OCI-LY1 (cell line): ENCODE results near the gene COBL.

ENCODE experiments used
- H2AFZ ChIP-seq: fragments of 200-600 bp; sonication (generic), shearing (Covaris generic); 2 replicates; pipeline ENCODE4 v1.6.0; 2014; ENCODE audit warnings: antibody characterized with exemption, mild to moderate bottlenecking, low read length
- H3F3A ChIP-seq: fragments of 200-600 bp; sonication (generic), shearing (Covaris generic); 2 replicates; pipeline ENCODE4 v1.6.0; 2014; ENCODE audit warnings: mild to moderate bottlenecking, antibody characterized with exemption, low read length, moderate library complexity; ENCODE audit not compliant: insufficient read depth
- H3K27ac ChIP-seq: fragments of 200-600 bp; sonication (generic); 2 replicates; pipeline ENCODE4 v1.5.1; 2014; ENCODE audit warnings: low read length, mixed run types, mild to moderate bottlenecking, low read depth; ENCODE audit not compliant: poor library complexity, severe bottlenecking
- H3K27me3 ChIP-seq: fragments of 200-600 bp; sonication (generic); 2 replicates; pipeline ENCODE4 v1.6.0; 2014; ENCODE audit warnings: antibody characterized with exemption, mild to moderate bottlenecking, low read length, moderate library complexity; ENCODE audit not compliant: insufficient read depth
- H3K36me3 ChIP-seq: fragments of 200-600 bp; sonication (generic); 2 replicates; pipeline ENCODE4 v1.6.1; 2014; ENCODE audit warnings: mild to moderate bottlenecking, antibody characterized with exemption, low read length, moderate library complexity, mixed read lengths; ENCODE audit not compliant: insufficient read depth
- H3K4me1 ChIP-seq: fragments of 200-600 bp; sonication (generic); 2 replicates; pipeline ENCODE4 v1.5.1; 2014; ENCODE audit warnings: mild to moderate bottlenecking, low read length, moderate library complexity; ENCODE audit not compliant: insufficient read depth, severe bottlenecking
- H3K4me2 ChIP-seq: fragments of 200-600 bp; sonication (generic), shearing (Covaris generic); 2 replicates; pipeline ENCODE4 v1.6.1; 2014; ENCODE audit warnings: low read length
- H3K4me3 ChIP-seq: fragments of 200-600 bp; sonication (generic); 2 replicates; pipeline ENCODE4 v1.5.1; 2014; ENCODE audit warnings: low read length, low read depth, mild to moderate bottlenecking, mixed read lengths; ENCODE audit not compliant: poor library complexity, severe bottlenecking
- H3K79me2 ChIP-seq: fragments of 200-600 bp; shearing (Covaris generic); 2 replicates; pipeline ENCODE4 v1.6.1; 2016; ENCODE audit warnings: mixed run types, low read length, mixed read lengths; ENCODE audit not compliant: insufficient read depth
- H3K9ac ChIP-seq: fragments of 200-600 bp; sonication (generic), shearing (Covaris generic); 2 replicates; pipeline ENCODE4 v1.6.1; 2014; ENCODE audit warnings: mild to moderate bottlenecking, low read length, mixed read lengths
- H3K9me2 ChIP-seq: fragments of 200-600 bp; sonication (generic), shearing (Covaris generic); 2 replicates; pipeline ENCODE4 v1.6.1; 2014; ENCODE audit warnings: low read depth, mild to moderate bottlenecking, low read length, mixed read lengths
- H3K9me3 ChIP-seq: fragments of 200-600 bp; shearing (Covaris generic); 2 replicates; pipeline ENCODE4 v1.6.1; 2014; ENCODE audit warnings: low read length, mixed read lengths
- H4K20me1 ChIP-seq: fragments of 200-600 bp; sonication (generic), shearing (Covaris generic); 2 replicates; pipeline ENCODE4 v1.6.0; 2016; ENCODE audit warnings: mild to moderate bottlenecking, low read length; ENCODE audit not compliant: insufficient read depth
- CTCF ChIP-seq: fragments of 200-600 bp; sonication (generic), shearing (Covaris generic); IDR thresholded peaks from 2 replicates; pipeline ENCODE4 v1.5.1; 2017; ENCODE audit warnings: mild to moderate bottlenecking, antibody characterized with exemption, low read length, moderate library complexity, mixed read lengths
- EZH2 ChIP-seq: fragments of 200-600 bp; sonication (generic), shearing (Covaris generic); IDR thresholded peaks from 2 replicates; pipeline ENCODE4 v1.8.0; 2017; ENCODE audit warnings: borderline replicate concordance, mixed run types, mild to moderate bottlenecking, antibody characterized with exemption, low read length, moderate library complexity, mixed read lengths

Gene COBL

GRCh38 chr7:51244053-51244452, 72.6 kb downstream of the COBL start:
- TF ChIP-seq EZH2: no peak
- no peak for TF ChIP-seq CTCF
- no peaks in the 10 kb centered on the region for H3K4me1 ChIP-seq
- H3K27me3 ChIP-seq: no peaks in the 10 kb centered on the region
- no peaks in the 10 kb centered on the region for H3K9me3 ChIP-seq
- no peaks in the 10 kb centered on the region for H3K36me3 ChIP-seq
- no peak overlapping the region for H3K4me2 ChIP-seq
- H3K79me2 ChIP-seq: no peaks in the 10 kb centered on the region
- H4K20me1 ChIP-seq: no peaks in the 10 kb centered on the region
- H3K4me3 ChIP-seq: no peak overlapping the region
- no peaks in the 10 kb centered on the region for H3K9me2 ChIP-seq
- H2AFZ ChIP-seq: no peak overlapping the region
- no peak overlapping the region for H3K9ac ChIP-seq
- no peaks in the 10 kb centered on the region for H3F3A ChIP-seq
- no peak overlapping the region for H3K27ac ChIP-seq

GRCh38 chr7:51243631-51244030, 73.0 kb downstream of the COBL start:
- Histone ChIP-seq H3K4me3 (no peak overlapping the region), H3K79me2 (no peaks in the 10 kb centered on the region), H3K27me3 (no peaks in the 10 kb centered on the region)

DNA sequence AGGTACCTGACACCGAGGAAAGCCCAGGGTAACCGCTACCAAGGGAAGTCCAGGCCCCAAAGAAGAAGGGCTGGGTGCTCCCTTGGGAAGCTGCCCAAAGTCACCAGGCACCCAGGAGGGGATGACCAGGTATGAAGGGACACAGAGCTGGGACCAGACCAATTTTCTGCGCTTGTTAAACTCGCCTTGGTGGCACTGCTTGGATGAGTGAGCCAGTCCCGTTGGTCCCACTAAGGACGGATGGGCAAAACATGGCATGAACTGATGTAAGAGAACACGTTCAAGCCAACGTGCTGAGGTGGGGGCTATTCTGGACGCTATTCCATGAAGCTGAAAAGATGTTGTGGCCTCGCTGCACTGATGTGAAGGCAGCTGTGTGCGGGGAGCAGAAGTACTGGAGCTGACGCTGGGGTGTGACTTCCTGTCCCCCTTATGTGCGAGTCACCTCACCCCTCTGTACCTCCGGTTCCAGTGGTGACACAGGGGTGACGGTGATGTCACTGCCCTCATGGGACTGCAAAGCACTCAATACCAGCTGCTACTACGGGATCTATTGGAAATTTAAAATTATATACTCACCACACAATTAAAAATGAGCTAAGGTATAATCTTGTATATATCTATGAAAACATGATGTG, 73.6 kb downstream of the COBL start:
- no peaks in the 10 kb centered on the region for H3K4me1 ChIP-seq
- H3F3A ChIP-seq: no peaks in the 10 kb centered on the region
- H3K79me2 ChIP-seq: no peaks in the 10 kb centered on the region

More at GRCh38 chr7:51243631-51244030, 73.0 kb downstream of the COBL start:
- Histone ChIP-seq H2AFZ (no peak overlapping the region), H3F3A (no peaks in the 10 kb centered on the region), H4K20me1 (no peaks in the 10 kb centered on the region), H3K4me1 (no peaks in the 10 kb centered on the region), H3K9me3 (no peaks in the 10 kb centered on the region), H3K36me3 (no peaks in the 10 kb centered on the region), H3K9me2 (no peaks in the 10 kb centered on the region), H3K9ac (no peak overlapping the region), H3K4me2 (no peak overlapping the region), H3K27ac (no peak overlapping the region)
- TF ChIP-seq EZH2 (no peak), CTCF (no peak)

More for the DNA sequence above, 73.6 kb downstream of the COBL start:
- no peaks in the 10 kb centered on the region for H3K9me2 ChIP-seq
- no peaks in the 10 kb centered on the region for H3K27me3 ChIP-seq
- H3K4me3 ChIP-seq: no peak overlapping the region
- no peak overlapping the region for H3K9ac ChIP-seq
- no peaks in the 10 kb centered on the region for H3K36me3 ChIP-seq
- H3K4me2 ChIP-seq: no peak overlapping the region
- no peaks in the 10 kb centered on the region for H4K20me1 ChIP-seq
- H3K9me3 ChIP-seq: no peaks in the 10 kb centered on the region
- TF ChIP-seq CTCF: no peak
- no peak for TF ChIP-seq EZH2
- H2AFZ ChIP-seq: no peak overlapping the region
- no peak overlapping the region for H3K27ac ChIP-seq
